ENCODE data around the gene FAM3B.

Gene FAM3B

GRCh38 chr21:41369920-41370839 is 53.6 kb downstream of the FAM3B start:
- DNase-seq: peak; percentile 40

- no peak for DNase-seq
Observed at GRCh38 chr21:41370840-41371684, 54.5 kb downstream of the FAM3B start.

DNA sequence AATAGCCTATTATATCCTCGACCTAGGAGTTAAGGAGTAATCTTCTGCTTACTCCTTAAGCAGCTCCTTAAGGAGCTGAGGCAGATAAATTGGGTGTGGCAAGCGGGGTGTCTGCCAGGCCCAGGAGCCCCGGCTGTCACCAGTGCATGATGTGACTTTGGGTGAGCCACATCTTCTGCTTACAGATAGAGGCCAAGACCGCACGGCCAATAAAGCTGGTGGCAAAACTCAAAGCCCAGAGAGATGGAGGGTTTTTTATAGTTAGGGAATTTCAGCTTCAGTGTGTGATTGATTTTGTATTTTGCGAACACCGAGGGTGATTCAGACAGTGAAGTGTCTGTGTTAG is 55.1 kb downstream of the FAM3B start:
- no peak for DNase-seq

- no peak for DNase-seq
Observed at GRCh38 chr21:41373253-41373652, 56.7 kb downstream of the FAM3B start.

DNA sequence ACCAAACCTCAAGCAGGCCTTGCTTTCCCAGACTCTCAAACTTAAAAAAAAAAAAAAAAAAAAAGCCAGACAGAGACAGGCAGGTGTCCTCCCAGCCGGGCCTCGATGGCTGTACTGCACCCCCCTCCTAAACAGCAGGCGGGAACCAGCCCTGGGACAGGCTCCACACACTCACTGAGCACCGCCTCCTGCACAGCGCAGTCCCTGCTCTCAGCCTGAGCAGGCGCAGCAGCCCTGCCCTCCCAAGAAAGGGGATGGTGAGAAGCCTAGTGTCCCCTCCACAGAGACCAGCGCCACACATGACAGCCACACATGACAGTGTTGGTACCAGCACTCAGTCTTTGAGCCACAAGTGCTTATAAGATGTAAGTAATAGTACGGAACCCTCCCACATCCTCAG is 57.2 kb downstream of the FAM3B start:
- DNase-seq: no peak

DNA sequence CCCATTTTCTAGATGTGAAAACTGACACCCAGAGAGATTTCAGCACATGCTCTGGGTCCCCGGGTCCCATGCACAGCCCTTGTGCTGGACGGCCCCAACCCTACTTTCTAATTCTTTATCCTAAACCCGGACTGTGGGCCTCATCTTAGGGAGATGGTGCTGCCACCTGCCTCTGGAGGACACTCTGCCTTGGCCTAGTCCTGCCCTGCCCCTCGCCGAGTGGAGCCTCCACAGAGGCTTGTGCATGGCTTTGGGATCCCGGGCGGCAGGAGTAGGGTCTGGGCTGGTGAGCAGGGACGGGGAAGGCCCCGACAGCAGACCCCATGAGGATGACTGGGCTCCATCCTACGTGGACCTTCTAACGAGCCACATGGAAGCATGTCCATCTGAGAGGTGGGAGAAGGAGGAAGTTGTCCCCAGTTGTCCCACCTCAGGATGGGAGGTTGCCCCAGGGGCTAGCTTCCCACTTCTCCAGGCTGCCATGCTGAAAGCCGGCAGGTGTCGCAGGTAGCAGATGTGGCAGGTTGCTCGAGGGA is 57.6 kb downstream of the FAM3B start:
- no peak for DNase-seq

DNA sequence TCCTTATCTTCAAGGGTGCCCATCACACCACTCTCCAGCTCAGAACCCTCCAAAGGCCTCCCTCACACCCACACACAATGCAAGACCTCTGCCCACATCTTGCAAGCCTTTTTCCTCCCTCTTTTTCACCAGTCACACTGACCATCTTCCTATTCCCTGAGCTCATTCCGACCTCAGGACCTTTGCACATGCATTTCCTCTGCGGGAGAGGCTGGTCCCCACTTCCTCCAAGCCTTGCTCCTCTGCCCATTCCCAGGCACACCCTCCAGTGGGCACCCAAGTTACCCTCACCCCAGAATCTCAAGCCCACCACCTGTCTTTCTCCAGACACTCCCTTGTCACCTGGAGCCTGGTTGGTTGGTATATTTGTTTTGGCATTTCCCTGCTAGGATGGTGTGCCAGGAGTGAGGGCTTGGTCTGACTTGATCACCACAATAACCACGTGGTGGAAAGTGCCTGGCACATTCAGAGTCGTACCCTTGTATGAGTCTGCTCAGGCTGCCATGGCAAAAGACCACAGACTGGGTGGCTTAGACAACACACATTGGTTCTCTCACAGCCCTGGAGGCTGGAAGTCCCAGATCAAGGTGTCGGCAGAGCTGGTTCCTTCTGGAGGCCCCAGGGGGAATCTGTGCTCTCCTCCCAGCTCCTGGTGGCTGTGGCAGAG is 58.4 kb downstream of the FAM3B start:
- no peak for DNase-seq

DNA sequence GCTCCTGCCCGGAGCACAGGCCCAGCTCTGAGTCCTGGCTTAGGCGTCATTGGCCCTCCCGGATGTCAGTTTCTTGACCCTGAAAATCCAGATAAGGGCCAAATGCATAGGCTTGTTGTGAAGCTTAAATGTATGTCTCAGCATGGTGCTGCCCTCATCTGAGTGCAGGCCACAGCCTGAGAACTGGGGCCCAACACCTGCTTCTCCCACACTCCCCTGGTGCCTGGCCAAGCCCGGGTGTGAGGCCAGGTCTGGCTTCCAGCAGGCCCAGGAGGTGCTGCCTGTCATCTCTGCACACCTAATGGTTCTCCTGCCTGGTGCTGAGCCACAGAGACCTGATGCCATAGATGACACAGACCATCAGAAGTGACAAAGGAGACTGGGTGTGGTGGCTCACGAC is 59.3 kb downstream of the FAM3B start:
- DNase-seq: no peak

DNA sequence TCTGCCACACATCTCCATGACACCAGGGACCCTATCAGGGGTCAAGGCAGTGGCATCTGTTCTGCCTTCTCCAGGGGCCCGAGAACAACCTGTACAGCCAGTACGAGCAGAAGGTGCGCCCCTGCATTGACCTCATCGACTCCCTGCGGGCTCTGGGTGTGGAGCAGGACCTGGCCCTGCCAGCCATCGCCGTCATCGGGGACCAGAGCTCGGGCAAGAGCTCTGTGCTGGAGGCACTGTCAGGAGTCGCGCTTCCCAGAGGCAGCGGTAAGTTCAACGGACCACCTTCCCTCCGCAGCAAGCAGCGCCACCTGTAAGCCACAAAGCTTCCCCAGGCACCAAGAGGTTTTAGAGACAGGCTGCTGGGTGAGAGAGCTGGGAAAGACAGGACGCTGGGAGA is 61.1 kb downstream of the FAM3B start:
- DNase-seq: no peak

- no peak for DNase-seq
Observed at GRCh38 chr21:41378849-41379248, 62.2 kb downstream of the FAM3B start.

DNA sequence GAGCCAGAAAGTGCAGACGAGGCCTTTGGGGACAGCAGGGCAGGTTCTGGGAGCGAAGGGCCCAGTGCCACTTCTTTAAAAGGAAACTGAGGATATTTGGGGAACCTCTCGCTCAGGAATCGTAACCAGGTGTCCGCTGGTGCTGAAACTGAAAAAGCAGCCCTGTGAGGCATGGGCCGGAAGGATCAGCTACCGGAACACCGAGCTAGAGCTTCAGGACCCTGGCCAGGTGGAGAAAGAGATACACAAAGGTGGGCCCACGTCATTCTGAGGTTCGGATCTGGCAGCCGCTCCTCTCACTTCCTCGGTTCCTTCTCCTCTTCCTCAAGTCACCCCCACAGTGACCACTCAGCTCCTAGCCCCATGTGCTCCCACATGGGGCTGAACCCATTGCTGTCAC is 63.3 kb downstream of the FAM3B start:
- no peak for DNase-seq

DNA sequence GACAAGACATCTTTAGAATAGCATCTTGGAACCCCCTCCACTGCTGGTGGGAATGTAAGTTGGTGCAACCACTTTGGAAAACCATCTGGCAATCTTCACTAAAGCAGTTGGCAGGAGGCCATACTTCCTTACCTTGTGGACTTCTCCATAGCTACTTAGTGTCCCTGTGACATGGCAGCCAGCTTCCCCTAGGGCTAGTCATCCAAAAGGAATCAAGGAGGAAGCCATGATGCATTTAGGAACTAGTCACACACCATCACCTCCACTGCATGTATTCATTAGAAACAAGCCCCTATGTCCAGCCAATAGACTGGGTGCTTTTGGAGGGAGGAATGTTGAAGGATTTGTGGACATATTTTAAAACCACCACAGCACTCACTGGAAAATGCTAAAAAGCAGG is 65.1 kb downstream of the FAM3B start:
- DNase-seq: no peak

DNA sequence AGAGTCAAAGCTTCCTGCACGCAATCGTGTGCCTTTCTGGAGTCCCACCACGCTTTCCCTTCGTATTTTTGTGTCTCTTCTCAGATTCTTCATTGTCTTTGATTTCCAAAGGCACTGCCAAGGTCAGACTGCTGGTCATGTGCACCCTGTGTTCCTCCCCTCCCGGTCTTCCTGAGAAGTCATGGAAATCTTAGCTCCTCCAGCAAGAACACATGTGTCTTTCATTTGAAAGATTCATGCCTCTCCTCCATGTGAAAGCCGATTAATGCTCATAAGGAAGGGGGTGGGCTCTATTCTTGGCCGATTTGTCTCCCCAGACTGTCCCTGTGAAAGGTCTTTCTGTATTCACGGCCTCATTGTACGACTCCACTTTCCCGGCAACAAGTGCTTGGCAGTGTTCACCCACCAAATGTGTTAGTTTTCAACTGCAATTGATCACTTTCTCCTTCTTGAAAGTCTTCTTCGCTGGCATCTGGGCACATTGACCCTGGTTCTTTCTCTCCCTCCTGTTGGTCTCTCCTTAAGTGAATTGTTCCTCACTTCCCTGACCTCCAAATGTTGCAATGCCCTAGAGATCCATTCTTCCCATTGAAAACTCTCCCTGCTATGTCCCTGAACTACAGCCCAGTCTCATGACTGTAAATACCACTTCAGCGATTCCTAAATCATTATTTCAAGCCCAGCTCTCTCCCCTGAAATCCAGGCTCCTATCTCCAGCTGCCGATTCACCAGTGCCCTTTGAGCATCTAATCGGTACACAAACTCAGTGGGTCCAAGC is 70.6 kb downstream of the FAM3B start:
- no peak for DNase-seq

DNA sequence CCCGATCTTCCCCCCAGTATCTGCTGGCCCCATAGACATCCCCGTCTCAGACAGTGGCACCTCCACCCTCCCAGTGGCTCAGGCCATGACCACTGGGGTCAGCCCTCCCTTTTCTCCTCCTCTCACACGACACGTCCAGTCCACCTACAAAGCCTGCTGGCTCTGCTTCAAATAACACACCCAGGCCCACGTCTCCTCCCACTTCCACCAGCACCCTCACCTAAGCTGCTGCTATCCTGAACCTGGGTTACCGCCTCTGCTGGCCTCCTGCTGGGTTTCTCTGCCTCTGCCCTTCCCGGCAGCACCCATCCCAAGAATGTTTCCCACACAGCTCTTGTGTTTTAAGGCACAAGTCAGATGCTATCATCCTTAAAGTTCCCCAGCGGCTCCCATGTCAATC is 71.2 kb downstream of the FAM3B start:
- DNase-seq: no peak

DNA sequence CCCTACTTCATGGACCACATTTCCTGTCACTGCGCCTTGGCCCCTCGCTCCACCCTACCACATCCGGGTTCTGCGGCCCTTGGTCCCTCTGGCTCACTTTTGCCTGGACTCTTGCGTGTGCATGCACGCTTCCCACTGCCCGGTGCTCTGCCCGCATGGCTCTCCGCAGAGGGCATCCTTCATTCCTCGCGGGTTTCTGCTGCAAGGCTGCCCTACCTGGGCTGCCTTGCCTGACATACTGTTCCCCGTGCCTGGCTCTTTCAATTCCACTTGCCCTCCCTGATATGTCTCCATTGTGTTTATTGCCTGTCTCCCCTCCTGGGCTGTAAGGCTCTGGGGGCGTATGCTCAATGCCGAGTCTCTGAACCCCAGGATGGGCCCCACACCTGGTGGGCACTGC is 71.7 kb downstream of the FAM3B start:
- DNase-seq: no peak

DNA sequence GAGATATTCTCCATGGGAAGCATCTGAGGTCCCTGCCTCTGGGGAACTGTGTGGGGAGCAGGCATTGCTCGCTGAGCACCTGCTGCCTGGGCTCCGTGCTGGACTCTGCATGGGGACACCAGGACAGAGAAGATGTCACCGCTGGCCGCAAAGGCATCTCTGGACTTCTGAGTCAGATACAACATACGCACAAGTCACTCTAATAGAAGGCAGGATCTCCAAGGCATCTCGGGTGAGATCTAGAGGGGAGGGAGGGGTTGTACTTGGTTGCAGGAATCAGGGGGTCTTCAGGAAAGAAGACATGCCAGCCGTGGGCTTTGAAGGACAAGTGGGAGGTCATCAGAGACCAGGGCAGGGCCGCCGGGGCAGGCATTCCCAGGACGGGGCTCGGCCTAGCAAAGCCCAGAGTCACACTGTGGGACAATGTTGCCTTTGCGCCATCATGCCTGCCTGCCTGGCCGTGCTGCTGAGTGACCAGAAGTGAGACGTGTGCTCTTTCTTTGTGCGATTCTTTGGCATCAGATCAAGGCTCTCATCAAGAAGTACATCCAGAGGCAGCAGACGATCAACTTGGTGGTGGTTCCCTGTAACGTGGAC is 73.5 kb downstream of the FAM3B start:
- no peak for DNase-seq

- DNase-seq: no peak
Observed at GRCh38 chr21:41393876-41394465, 77.4 kb downstream of the FAM3B start.

GRCh38 chr21:41396558-41397075 is 80.0 kb downstream of the FAM3B start:
- DNase-seq: no peak

DNA sequence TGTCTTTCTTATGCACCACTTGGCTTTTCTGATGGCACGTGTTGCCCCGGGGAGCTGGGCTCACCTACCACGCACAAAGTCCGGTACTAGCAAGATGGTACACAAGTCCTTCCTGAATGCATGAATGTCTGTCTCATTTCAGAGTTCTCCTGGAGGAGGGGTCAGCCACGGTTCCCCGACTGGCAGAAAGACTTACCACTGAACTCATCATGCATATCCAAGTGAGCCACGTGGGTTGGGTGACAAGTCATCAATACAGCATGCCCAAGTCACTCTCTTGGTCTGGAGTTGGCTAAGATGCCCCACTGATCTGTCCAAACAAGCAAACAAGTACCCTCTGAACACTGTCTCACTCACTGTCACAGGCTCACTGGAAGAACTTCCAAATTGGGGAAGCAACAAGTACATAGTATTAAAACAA is 80.9 kb downstream of the FAM3B start:
- no peak for DNase-seq

DNA sequence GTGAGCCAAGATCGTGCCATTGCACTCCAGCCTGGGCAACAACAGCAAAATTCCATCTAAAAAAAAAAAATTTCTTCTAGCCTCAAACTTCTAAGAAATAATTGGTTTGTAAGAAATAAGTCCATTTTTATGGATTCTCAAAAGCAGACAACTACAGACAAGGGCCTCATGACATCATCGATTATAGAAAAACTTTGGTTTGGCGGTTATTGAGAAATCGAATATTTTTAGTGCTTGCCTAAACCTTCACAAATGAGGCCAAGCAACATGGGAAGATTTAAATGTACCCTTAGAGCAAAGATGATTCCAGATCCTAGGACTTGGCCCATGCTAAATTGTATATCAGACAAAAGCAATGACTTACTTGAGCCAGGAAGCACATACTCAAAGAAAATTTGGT is 81.7 kb downstream of the FAM3B start:
- no peak for DNase-seq

GRCh38 chr21:41398831-41399230 is 82.2 kb downstream of the FAM3B start:
- no peak for DNase-seq

All from CD4-positive, alpha-beta T cell treated with Interleukin-15 for 1 hour (primary cell).